KMS-11 (cell line): Measurements from ENCODE around the gene LZTS3.
"Not testable (repeated sequence)": the region's sequence is repeated elsewhere in the genome, so short reads cannot be mapped to it uniquely, and the experiment has no call there.

Experiments
- H2AFZ ChIP-seq: fragments of 200-600 bp; sonication (generic); 2 replicates; pipeline ENCODE4 v1.6.1; 2016; ENCODE audit warnings: antibody characterized with exemption, mixed run types, low read depth
- H3K27ac ChIP-seq: fragments of 200-600 bp; sonication (generic); 2 replicates; pipeline ENCODE4 v1.6.1; 2016; ENCODE audit warnings: mild to moderate bottlenecking, mixed run types
- H3K27me3 ChIP-seq: fragments of 200-600 bp; sonication (generic); 2 replicates; pipeline ENCODE4 v1.6.1; 2017; ENCODE audit warnings: mild to moderate bottlenecking, low read depth, mixed run types, moderate library complexity; ENCODE audit not compliant: insufficient read depth
- H3K36me3 ChIP-seq: fragments of 200-600 bp; sonication (generic); 2 replicates; pipeline ENCODE4 v1.6.1; 2017; ENCODE audit warnings: mild to moderate bottlenecking, mixed run types; ENCODE audit not compliant: insufficient read depth
- H3K4me1 ChIP-seq: fragments of 200-600 bp; sonication (generic); 2 replicates; pipeline ENCODE4 v1.6.1; 2016; ENCODE audit warnings: mild to moderate bottlenecking, low read depth, mixed run types; ENCODE audit not compliant: poor library complexity, severe bottlenecking
- H3K4me2 ChIP-seq: fragments of 200-600 bp; sonication (generic); 2 replicates; pipeline ENCODE4 v1.7.0; 2016; ENCODE audit warnings: mild to moderate bottlenecking, mixed run types
- H3K4me3 ChIP-seq: fragments of 200-600 bp; sonication (generic); IDR thresholded peaks from 2 replicates; pipeline ENCODE4 v1.6.1; 2017; ENCODE audit warnings: low read depth, low read length, mixed read lengths; ENCODE audit not compliant: insufficient read depth
- H3K79me2 ChIP-seq: fragments of 200-600 bp; sonication (generic); 2 replicates; pipeline ENCODE4 v1.6.1; 2016; ENCODE audit warnings: low read depth, mixed run types; ENCODE audit not compliant: insufficient read depth
- H3K9ac ChIP-seq: fragments of 200-600 bp; sonication (generic); 2 replicates; pipeline ENCODE4 v1.6.1; 2016; ENCODE audit warnings: mild to moderate bottlenecking, mixed run types
- H4K20me1 ChIP-seq: fragments of 200-600 bp; sonication (generic); 2 replicates; pipeline ENCODE4 v1.6.1; 2016; ENCODE audit warnings: mild to moderate bottlenecking, mixed run types; ENCODE audit not compliant: insufficient read depth
- TF ChIP-seq, protein P1 (sequence below): fragments of 200-600 bp; sonication (generic); conservative IDR thresholded peaks from 2 replicates; pipeline ENCODE4 v1.6.1; 2017; ENCODE audit warnings: low read depth, mild to moderate bottlenecking, antibody characterized with exemption, low read length, moderate library complexity, mixed read lengths

Gene LZTS3

DNA sequence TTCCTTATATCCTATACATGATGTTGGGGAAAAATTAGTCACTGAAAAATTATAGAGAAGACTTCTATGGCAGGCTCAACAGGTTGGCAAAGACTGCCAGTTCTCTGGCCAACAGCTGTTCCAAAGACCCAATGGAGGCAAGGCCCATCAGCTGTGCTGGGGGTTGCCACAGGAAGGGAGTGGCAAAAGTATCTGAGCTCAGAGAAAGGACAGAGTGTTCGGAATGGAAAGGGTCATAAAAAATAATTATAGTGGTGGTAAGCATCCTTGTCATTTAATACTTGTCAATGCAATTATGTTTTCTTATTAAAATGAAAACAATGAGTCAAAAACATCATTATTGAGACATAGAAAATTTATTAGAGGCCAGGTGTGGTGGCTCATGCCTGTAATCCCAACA, 49.8 kb downstream of the LZTS3 start:
- Histone ChIP-seq H3K27me3 (no peaks in the 10 kb centered on the region), H3K36me3 (no peaks in the 10 kb centered on the region), H3K27ac (no peak overlapping the region), H4K20me1 (no peaks in the 10 kb centered on the region), H3K4me2 (no peak overlapping the region), H3K79me2 (no peaks in the 10 kb centered on the region), H3K4me1 (peaks cover 8% of the 10 kb centered on the region), H3K4me3 (no peak overlapping the region), H2AFZ (no peak overlapping the region), H3K9ac (no peak overlapping the region)
- TF ChIP-seq, protein P1, sequence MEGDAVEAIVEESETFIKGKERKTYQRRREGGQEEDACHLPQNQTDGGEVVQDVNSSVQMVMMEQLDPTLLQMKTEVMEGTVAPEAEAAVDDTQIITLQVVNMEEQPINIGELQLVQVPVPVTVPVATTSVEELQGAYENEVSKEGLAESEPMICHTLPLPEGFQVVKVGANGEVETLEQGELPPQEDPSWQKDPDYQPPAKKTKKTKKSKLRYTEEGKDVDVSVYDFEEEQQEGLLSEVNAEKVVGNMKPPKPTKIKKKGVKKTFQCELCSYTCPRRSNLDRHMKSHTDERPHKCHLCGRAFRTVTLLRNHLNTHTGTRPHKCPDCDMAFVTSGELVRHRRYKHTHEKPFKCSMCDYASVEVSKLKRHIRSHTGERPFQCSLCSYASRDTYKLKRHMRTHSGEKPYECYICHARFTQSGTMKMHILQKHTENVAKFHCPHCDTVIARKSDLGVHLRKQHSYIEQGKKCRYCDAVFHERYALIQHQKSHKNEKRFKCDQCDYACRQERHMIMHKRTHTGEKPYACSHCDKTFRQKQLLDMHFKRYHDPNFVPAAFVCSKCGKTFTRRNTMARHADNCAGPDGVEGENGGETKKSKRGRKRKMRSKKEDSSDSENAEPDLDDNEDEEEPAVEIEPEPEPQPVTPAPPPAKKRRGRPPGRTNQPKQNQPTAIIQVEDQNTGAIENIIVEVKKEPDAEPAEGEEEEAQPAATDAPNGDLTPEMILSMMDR: no peak

DNA sequence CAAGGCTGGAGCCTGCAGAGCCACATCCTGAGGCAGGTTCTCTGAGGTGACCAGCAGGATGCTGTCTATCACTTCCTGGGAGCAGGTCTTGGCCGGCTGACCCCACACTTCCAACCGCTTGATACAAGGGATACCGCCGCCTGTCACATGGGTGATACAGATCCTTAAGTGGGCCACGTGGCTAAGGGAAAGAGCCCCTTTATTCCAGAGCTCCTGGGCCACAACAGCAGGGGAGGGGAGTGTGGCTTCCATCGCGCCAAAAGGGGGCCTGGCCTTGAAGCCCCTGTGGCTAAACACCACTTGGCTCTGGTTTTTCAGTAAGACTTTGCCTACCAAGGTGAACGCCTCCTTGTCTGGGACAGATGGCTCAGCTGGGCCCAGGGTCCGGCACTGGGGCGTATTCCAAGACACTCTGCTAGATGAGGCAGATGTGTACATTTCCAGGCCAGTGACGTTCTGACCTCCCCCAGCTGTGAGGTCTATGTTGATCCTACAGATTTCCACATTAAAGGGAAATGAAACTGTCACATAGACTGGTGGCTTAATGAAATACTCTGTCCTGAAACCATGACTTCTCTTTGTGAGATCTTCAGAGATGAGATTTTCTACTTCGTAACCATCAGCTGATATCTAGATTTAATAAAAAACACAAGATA, 51.3 kb downstream of the LZTS3 start:
- Histone ChIP-seq H3K4me1 (peaks cover 8% of the 10 kb centered on the region), H4K20me1 (no peaks in the 10 kb centered on the region), H3K4me3 (no peak overlapping the region), H3K4me2 (no peak overlapping the region), H3K27me3 (no peaks in the 10 kb centered on the region), H3K36me3 (no peaks in the 10 kb centered on the region), H2AFZ (no peak overlapping the region), H3K27ac (no peak overlapping the region), H3K79me2 (no peaks in the 10 kb centered on the region), H3K9ac (no peak overlapping the region)
- TF ChIP-seq, protein P1: no peak

DNA sequence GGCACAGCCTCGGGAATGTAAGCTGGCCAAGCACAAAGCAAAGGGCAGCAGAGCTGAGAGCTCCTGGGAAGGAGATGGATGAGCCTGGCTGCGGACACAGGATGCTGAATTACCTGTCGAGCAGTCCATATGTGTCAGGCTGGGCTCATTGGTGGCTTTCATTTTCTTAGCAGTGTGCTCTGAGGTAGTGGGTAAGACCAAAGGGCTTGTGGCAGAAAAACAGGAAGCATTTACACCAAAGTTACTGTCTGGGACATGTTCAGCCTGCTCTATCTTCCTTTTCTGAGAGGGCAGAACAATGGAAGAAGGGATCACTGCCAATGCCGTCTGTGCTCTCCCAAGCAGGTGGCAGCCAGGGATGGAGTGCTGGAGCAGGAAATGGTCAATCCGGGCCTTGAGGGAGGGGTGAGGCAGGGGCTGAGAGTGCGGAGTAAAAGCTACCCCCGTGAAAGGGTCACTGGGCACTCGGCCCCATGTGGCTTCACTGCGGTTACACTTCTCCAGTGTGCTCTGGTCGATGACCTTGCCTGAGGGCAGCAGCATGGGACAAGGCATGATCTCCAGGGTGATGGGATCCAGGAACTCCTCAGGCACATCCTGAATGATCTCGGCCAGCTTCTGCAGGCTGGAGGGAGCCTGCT, 52.0 kb downstream of the LZTS3 start:
- H3K27ac ChIP-seq: no peak overlapping the region
- H3K4me1 ChIP-seq: peaks cover 8% of the 10 kb centered on the region
- no peak overlapping the region for H3K4me2 ChIP-seq
- H3K36me3 ChIP-seq: no peaks in the 10 kb centered on the region
- H3K9ac ChIP-seq: no peak overlapping the region
- no peaks in the 10 kb centered on the region for H3K79me2 ChIP-seq
- H3K27me3 ChIP-seq: no peaks in the 10 kb centered on the region
- no peaks in the 10 kb centered on the region for H4K20me1 ChIP-seq
- TF ChIP-seq, protein P1: no peak
- H2AFZ ChIP-seq: no peak overlapping the region
- H3K4me3 ChIP-seq: no peak overlapping the region

DNA sequence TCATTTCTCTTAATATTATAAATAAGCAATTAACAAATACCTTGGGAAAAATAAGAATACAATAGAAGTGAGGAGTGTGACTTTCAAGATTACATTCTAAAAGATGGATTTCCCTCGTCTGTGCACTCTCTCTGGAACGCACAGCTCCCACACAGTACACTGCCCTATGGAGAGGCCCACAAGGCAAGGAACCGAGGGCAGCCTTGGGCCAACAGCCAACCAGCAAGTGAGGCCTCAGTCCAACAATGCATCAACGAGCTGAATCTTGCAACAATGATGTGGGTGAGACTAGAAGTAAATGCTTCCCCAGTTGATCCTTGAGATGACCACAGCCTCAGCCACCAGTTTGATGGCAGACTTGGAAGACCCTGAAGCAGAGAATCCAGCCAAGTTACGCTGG, 54.3 kb downstream of the LZTS3 start:
- no peak overlapping the region for H3K9ac ChIP-seq
- H3K36me3 ChIP-seq: no peaks in the 10 kb centered on the region
- H3K4me1 ChIP-seq: peaks cover 8% of the 10 kb centered on the region
- no peaks in the 10 kb centered on the region for H3K27me3 ChIP-seq
- H4K20me1 ChIP-seq: no peaks in the 10 kb centered on the region
- no peak overlapping the region for H3K27ac ChIP-seq
- no peak overlapping the region for H3K4me2 ChIP-seq
- TF ChIP-seq, protein P1: no peak
- H3K79me2 ChIP-seq: no peaks in the 10 kb centered on the region
- H2AFZ ChIP-seq: no peak overlapping the region
- no peak overlapping the region for H3K4me3 ChIP-seq

DNA sequence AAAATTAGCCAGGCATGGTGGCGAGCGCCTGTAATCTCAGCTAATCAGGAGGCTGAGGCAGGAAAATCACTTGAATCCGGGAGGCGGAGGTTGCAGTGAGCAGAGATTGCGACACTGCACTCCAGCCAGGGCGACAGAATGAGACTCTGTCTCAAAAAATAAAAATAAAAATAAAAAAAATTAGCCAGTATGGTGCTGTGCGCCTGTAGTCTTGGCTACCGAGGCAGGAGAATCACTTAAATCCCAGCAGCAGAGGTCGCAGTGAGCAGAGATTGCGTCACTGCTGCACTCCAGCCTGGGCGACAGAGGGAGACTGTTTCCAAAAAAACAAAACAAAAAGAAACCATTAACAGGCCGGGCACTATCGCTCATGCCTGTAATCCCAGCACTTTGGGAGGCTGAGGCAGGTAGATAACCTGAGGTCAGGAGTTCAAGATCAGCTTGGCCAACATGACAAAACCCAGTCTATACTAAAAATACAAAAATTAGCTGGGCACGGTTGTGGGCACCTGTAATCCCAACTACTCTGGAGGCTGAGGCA, 55.4 kb downstream of the LZTS3 start:
- H3K4me2 ChIP-seq: not testable (repeated sequence)

More for the DNA sequence above, 55.4 kb downstream of the LZTS3 start:
- H3K9ac ChIP-seq, H2AFZ ChIP-seq, H3K79me2 ChIP-seq, H3K27me3 ChIP-seq, H3K36me3 ChIP-seq, H3K27ac ChIP-seq, H3K4me1 ChIP-seq, H3K4me3 ChIP-seq, H4K20me1 ChIP-seq: not testable (repeated sequence)
